Tongue (tissue), 2 donors: ENCODE measurements around the gene KIR3DL1. TPM values are rescaled to one million over a fixed set of nuclear protein-coding genes. Genes with fewer than 3 reads are reported as not detected.
"Not testable (repeated sequence)": the region's sequence is repeated elsewhere in the genome, so short reads cannot be mapped to it uniquely, and the experiment has no call there.

ENCODE experiments used
- DNase-seq: peaks from one replicate; pipeline ENCODE4 v3.0.0-alpha.2; 2015
- total RNA-seq: library from RNA; depleted of rRNA; stranded (reverse); fragments of >200 nt; gene quantifications from one replicate; pipeline ENCODE4 v1.2.3, GENCODE V29; 2014

Gene KIR3DL1
- total RNA-seq, 1 donor from 2014 or later = not detected

DNA sequence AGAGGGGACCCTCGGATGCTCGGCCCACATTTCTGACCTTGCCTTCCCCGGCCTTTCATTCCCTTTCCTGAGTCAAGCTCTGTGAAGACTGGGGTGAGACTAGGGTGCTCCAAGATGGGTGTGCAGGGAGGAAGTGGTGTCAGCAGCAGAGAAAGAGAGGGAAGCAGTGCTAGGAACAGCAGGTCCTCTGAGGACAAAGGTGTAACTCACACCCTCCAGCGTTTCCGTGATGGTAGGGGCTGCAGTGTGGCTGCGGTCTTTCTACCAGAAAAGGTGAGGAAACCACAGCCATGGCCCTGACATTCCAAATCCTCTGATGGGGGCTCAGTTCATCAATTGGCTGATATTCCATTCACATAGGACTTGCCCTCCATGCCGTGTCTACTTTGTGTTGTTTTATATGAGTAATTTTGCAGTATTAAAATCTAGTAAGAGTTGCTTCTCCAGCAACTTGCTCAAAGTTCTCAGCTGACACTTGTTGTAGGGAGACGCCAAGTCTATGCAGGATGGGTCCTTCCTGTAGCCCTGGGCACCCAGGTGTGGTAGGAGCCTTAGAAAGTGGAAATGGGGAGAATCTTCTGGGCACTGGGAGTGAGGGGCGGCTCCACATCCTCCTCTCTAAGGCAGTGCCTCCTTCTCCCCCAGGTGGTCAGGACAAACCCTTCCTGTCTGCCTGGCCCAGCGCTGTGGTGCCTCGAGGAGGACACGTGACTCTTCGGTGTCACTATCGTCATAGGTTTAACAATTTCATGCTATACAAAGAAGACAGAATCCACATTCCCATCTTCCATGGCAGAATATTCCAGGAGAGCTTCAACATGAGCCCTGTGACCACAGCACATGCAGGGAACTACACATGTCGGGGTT is 1.6 kb downstream of the KIR3DL1 start:
- DNase-seq = no peak

DNA sequence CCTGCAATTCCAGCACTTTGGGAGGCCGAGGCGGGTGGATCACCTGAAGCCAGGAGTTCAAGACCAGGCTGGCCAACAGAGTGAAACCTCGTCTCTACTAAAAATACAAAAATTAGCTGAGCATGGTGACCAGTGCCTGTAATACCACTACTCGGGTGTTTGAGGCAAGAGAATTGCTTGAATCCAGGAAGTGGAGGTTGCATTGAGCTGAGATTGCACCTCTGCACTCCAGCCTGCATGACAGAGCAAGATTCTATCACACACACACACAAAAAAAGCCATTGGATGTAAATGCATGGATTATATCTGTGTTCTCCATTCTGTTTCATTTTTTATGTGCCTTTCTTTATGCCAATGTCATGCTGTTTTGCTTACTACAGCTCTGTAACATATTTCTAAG is 8.1 kb downstream of the KIR3DL1 start:
- DNase-seq = not testable (repeated sequence)

DNA sequence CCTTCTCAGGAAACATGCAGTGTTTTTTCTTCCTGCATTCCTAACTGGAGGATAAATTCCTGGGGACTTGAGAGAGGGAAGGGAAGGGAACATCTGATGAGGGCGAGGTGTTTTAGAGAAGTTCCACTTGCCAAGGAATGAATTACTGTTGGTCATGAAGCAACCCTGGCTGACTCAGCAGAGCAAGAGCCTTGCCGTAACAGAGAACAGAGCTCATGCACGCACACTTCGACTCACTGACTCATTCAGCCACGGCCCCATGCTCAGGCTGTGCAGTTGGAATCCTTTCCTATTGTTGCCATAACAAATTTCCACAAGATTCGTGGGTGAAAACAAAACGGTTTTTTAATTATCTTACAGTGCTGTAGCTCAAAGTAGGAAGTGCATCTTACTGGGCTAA is 9.1 kb downstream of the KIR3DL1 start:
- not testable (repeated sequence) for DNase-seq

DNA sequence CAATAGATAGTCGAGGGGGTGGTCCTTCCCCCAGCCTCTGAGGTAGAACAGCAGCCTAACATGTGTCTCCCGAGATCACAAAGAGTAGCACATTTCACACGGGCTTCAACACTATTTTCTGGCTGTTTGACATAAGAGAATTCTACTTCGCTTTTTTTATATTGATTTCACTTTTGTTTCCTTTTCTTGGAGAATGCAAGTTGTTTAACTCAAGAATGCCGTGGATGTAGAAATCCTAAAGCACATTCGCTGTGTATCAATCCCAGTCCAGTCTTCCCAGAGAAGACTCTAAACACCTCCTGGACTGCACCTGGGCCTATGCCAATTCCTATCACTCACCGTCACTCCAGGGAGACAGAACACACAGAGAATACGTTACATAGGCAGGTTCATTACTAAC is 11.8 kb downstream of the KIR3DL1 start:
- not testable (repeated sequence) for DNase-seq

DNA sequence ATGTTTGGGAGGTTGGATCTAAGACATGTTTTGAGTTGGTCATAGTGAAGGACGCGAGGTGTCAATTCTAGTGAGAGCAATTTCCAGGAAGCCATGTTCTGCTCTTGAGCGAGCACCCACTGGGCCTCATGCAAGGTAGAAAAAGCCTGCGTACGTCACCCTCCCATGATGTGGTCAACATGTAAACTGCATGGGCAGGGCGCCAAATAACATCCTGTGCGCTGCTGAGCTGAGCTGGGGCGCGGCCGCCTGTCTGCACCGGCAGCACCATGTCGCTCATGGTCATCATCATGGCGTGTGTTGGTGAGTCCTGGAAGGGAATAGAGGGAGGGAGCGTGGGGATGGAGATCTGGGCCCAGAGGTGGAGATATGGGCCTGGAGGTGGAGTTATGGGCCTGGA is 16.2 kb downstream of the KIR3DL1 start, which contains the start of gene KIR2DS4:
TSS of gene KIR2DS4 (plus strand) at position 181 of the 400 bp plus-strand sequence.
- not testable (repeated sequence) for DNase-seq

DNA sequence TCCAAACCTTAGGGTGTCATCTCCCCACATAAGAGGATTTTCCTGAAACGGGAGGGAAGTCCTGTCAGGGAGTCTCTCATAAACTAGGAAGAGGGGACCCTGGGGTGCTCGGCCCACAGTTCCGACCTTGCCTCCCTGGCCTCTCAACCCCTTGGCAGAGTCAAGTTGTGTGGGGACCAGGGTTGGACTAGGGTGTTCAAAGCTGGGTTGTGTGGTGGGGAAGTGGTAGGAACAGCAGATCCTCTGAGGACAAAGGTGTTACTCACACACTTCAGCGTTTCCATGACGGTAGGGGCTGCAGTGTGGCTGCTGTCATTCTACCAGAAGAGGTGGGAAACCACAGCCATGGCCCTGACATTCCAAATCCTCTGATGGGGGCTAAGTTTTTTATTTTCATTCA is 18.9 kb downstream of the KIR3DL1 start:
- DNase-seq = not testable (repeated sequence)

DNA sequence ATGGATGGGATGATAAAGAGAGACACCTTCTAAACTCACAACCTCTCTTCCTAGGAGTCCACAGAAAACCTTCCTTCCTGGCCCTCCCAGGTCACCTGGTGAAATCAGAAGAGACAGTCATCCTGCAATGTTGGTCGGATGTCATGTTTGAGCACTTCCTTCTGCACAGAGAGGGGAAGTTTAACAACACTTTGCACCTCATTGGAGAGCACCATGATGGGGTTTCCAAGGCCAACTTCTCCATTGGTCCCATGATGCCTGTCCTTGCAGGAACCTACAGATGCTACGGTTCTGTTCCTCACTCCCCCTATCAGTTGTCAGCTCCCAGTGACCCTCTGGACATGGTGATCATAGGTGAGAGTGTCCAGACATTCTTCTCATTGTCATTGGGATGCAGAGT is 21.3 kb downstream of the KIR3DL1 start:
- not testable (repeated sequence) for DNase-seq

DNA sequence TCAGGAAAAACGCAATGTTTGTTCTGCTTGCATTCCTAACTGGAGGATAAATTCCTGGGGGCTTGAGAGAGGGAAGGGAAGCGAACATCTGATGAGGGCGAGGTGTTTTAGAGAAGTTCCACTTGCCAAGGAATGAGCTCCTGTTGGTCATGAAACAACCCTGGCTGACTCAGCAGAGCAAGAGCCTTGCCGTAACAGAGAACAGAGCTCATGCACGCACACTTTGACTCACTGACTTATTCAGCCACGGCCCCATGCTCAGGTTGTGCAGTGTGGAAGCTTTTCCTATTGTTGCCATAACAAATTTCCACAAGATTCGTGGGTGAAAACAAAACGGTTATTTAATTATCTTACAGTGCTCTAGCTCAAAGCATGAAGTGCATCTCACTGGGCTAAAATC is 26.9 kb downstream of the KIR3DL1 start:
- not testable (repeated sequence) for DNase-seq

DNA sequence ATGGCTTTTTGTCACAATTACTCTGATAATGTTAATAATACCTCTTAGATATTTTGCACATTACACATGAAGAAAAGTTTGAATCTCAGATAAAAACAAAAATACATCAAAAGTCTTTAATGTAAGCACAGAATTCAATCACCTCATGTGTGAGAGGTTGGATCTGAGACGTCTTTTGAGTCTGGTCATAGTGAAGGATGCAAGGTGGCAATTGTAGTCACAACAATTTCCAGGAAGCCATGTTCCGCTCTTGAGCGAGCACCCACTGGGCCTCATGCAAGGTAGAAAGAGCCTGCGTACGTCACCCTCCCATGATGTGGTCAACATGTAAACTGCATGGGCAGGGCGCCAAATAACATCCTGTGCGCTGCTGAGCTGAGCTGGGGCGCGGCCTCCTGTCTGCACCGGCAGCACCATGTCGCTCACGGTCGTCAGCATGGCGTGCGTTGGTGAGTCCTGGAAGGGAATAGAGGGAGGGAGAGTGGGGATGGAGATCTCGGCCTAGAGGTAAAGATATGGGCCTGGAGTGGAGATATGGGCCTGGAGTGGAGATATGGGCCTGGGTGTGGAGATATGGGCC is 33.9 kb downstream of the KIR3DL1 start, which contains the start of gene KIR3DL2:
TSS of gene KIR3DL2 (plus strand) at position 383 of the 580 bp plus-strand sequence. CDS start at position 416, 33 bp downstream.
- not testable (repeated sequence) for DNase-seq

DNA sequence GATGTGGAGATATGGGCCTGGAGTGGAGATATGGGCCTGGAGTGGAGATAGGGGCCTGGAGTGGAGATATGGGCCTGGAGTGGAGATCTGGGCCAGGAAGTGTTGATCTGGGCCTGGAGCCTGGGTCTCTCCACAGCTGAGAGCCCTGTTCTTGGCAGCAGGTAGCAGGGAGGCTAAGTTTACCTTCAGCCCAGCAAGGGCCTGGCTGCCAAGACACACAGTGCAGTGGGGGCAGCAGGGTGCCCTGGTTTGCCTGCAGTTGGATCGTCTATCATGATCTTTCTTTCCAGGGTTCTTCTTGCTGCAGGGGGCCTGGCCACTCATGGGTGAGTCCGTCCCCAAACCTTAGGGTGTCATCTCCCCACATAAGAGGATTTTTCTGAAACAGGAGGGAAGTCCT is 34.7 kb downstream of the KIR3DL1 start:
- DNase-seq = no peak

DNA sequence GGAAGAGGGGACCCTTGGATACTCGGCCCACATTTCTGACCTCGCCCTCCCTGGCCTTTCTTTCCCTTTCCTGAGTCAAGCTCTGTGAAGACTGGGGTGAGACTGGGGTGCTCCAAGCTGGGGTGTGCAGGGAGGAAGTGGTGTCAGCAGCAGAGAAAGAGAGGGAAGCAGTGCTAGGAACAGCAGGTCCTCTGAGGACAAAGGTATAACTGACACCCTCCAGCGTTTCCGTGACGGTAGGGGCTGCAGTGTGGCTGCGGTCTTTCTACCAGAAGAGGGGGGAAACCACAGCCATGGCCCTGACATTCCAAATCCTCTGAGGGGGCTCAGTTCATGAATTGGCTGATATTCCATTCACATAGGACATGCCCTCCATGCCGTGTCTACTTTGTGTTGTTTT is 35.1 kb downstream of the KIR3DL1 start:
- DNase-seq = no peak

DNA sequence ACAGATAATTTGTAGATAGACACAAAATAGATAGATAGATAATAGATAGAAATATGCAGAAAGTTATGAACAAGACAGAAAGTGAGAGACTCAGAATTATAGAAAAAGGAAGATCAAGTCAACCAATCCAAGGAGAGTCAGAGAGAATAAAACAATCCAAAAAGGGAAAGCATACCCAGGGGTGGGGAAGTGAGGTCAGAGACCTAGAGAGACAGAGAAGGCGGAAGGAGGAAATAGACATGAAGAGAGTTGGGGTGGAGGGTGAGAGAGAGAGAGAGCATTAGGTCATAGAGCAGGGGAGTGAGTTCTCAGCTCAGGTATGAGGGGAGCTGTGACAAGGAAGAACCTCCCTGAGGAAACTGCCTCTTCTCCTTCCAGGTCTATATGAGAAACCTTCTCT is 39.0 kb downstream of the KIR3DL1 start:
- DNase-seq = not testable (repeated sequence)

DNA sequence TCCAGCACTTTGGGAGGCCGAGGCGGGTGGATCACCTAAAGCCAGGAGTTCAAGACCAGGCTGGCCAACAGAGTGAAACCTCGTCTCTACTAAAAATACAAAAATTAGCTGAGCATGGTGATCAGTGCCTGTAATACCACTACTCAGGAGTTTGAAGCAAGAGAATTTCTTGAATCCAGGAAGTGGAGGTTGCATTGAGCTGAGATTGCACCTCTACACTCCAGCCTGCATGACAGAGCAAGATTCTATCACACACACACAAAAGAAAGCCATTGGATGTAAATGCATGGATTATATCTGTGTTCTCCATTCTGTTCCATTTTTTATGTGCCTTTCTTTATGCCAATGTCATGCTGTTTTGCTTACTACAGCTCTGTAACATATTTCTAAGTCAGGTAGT is 42.2 kb downstream of the KIR3DL1 start:
- DNase-seq = not testable (repeated sequence)

DNA sequence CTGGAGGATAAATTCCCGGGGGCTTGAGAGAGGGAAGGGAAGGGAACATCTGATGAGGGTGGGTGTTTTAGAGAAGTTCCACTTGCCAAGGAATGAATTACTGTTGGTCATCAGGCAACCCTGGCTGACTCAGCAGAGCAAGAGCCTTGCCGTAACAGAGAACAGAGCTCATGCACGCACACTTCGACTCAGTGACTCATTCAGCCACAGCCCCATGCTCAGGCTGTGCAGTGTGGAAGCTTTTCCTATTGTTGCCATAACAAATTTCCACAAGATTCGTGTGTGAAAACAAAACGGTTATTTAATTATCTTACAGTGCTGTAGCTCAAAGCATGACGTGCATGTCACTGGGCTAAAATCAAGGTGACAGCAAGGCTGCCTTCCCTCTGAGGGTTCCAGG is 43.2 kb downstream of the KIR3DL1 start:
- not testable (repeated sequence) for DNase-seq

DNA sequence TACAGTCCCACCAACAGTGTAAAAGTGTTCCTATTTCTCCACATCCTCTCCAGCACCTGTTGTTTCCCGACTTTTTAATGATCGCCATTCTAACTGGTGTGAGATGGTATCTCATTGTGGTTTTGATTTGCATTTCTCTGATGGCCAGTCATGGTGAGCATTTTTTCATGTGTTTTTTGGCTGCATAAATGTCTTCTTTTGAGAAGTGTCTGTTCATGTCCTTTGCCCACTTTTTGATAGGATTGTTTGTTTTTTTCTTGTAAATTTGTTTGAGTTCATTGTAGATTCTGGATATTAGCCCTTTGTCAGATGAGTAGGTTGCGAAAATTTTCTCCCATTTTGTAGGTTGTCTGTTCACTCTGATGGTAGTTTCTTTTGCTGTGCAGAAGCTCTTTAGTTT is 47.2 kb downstream of the KIR3DL1 start:
- DNase-seq = not testable (repeated sequence)

DNA sequence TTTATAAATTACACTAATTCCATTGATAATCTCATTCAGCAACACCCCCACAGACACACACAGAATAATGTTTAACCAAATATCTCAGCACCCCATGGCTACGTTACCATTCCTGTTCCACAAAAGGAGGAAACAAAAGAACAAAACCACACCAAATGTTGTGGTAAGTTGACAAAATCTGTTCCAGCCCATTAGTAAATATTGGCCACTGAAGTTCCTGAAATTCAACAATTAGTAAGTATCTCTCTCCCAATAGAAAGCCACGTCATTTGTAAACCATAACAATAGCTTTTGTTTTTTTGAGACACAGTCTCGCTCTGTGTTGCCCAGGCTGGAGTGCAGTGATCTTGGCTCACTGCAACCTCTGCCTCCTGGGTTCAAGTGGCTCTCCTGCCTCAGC is 55.4 kb downstream of the KIR3DL1 start:
- DNase-seq = no peak

DNA sequence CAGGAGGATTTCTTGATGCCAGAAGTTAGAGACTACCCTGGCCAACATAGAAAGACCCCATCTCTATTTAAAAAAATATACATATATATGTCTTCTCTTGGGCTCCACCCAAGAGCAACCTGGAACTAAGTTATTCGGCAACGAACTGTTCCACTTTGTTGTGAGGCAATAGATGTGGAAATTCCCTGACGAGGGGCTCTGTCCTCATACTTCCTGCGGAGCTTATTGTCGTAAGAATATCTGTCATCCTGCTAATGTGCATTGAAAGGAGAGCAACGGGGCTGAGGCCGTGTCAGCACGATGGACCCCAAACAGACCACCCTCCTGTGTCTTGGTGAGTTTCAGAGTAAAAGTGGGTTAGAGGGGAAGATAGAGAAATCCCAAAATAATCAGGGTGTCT is 57.7 kb downstream of the KIR3DL1 start, which contains the start of gene FCAR:
TSS of gene FCAR (plus strand) at position 246 of the 400 bp plus-strand sequence. CDS start at position 301, 55 bp downstream.
- no peak for DNase-seq

DNA sequence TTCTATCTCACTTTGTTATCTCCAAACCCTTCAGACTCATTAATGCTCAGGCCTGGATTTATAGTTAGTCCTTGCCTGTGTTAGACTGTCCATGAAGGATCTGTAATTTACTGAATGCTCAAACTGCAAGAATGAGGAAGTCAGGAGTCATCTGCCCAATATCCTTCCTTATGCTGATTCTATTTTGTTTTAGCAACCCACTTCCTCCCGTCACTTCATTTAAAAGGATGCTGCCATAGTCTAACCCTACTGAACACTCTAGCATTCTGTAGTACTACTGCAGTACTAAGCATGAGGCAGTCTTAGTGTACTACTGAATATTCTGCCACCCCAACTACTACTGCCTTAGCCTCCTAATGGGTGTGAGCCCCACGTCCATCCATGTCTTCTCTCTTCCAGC is 59.2 kb downstream of the KIR3DL1 start:
- no peak for DNase-seq

DNA sequence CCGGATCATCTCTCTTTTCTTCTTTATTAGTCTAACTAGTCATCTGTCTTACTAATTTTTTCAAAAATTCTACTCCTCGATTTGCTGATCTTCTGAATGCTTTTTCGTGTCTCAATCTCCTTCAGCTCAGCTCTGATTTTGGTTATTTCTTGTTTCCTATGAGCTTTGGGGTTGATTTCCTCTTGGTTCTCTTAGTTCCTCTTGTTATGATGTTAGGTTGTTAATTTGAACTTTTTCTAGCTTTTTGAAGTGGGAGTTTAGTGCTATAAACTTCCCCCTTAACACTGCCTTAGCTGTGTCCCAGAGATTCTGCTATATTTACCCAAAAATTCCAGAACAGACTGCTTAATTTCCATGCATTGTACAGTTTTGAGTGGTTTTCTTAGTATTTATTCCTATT is 61.2 kb downstream of the KIR3DL1 start:
- DNase-seq = no peak
